GM19455 (cell line): ENCODE data around the gene GPX4.

Experiments used
- ATAC-seq: cut with Tn5 transposase; IDR thresholded peaks from one replicate; pipeline ENCODE4 v1.9.1; 2021; ENCODE audit not compliant: unreplicated experiment

GPX4 gene

DNA sequence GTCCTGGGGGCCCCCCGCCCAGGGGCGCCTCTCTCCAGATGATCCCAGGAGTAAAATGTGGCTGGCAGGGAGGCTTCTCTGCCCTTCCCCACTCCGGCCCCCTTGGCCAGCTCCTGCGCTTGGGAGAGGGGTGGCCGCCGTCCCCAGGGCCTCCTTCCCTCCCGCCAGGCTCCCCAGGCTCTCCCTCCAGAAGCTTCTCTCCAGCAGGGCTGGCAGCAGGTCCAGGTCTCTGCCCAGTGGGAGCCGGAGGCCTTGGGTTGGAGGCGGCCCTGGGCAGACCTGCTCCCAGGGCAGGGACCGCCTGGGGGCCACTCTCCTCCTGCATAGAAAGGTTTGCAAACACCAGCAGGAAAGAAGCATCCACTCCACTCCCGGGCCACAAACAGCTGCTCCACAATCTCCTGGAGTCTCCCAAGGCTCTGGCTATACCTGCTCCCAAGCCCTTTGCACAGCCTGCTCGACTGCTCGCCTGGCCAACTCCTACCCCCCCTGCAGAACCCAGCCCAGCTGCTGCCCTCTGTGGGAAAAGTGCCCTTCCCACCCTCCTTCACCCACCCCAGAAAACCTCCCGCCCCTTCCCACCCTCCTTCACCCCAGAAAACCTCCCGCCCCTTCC, 44.2 kb downstream of the GPX4 start:
- no peak for ATAC-seq

DNA sequence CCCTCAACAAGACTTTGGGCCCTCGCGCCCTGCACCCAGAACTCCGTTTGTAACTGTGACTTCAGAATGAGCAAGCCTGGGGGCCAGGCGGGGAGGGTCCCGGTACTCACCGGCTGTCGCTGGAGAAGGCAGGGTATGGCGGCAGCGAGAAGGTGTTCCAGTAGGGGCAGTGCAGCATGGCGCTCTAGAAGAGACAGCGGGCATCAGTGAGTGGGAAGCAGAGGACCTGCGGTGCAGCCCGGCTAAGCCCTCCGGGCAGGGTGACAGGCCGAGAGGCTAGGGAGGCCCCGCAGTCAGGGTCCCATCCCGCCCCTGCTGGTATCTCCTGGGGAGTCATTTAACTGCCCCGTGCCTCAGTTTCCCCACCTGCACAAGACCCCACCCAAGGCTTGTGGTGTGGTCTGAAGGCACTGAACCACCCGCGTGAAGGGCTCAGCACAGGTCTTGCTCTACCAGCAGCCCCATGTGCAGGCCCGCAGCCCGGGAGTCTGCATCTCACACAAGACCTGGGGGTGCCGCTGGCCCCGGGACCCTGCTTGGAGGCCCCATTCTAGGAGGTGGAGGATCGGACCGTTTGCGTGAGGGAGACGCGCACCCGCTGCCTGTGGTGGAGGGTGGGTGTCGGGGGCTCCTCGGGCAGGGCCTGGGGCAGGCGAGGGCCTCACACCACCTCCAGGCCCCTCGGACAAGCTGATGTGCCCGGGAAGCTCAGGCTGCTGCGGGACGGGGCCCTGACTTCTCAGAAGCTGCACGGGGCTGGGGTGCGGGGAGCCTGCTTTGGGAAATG, 45.7 kb downstream of the GPX4 start:
- no peak for ATAC-seq

DNA sequence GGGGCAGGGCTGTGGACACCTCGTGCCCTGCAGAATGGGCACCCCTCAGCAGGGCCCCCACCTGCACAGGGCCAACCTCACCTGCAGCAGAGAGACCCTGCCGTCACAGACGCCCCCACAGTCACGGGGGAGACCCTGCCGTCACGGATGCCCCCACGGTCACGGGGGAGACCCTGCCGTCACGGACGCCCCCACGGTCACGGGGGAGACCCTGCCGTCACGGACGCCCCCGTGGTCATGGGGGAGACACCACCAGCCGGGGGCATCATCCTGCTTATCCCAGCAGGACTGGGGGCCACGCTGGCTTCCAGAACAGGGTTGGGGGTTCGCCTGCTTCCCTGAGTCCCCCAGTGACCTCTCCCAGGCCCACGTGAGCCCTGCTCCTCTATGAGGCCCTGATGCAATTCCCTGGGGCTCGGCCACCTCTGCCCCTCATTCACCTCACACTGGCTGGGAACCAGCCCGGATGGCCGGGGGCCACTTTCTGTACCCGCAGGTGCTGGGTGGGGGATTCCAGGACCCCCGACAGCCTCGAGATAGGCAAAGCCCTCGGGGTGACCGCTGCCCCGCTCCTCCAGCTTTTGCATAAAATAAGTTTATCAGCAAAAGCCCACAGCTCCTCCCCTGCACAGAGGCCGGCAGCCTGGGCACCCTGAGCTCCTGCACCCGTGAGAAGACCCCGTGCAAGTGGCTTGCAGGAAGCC, 46.7 kb downstream of the GPX4 start:
- ATAC-seq: no peak

GRCh38 chr19:1151037-1151724, 47.4 kb downstream of the GPX4 start:
- no peak for ATAC-seq

- no peak for ATAC-seq
These were observed 48.3 kb downstream of the GPX4 start for GRCh38 chr19:1151917-1152587.

- ATAC-seq: no peak
These were observed 50.3 kb downstream of the GPX4 start for GRCh38 chr19:1153891-1154730.

DNA sequence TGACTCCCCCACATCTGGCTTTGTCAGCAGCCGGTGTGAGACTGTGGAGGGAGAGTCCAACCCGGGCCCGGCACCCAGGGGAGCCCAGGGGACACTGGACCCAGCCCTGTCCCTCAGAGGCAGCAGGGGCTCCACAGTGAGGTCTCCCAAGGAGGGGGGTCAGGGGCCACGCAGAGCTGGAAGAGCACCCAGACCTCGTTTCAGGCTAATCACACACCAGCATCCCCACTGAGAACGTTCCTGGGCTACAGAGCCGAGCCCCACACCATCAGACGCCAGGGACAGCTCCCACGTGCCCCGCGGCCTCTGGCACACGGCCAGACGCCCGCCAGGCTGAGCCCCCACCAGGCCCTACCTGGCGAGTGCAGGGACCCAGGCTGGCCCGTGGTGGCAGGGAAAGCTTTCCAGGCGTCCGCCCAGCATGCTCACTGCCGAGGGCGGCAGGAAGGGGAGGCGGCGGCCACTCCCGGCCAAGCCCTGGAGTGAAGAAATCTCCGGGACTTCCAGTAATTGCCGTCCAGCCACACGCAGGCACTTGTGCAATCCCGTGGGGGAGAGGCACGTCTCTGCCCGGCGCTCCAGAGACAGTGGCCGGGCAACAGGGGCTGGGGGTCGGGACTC, 51.0 kb downstream of the GPX4 start:
- no peak for ATAC-seq

- no peak for ATAC-seq
These were observed 51.8 kb downstream of the GPX4 start for GRCh38 chr19:1155352-1156304.
